Loucy (cell line): ENCODE data around the gene ZNF771.
A peak's percentile ranks its signal among the peaks of the same experiment; 100 is the strongest.

Source experiments
- CTCF ChIP-seq: fragments of 200-600 bp; sonication (generic); conservative IDR thresholded peaks from 2 replicates; pipeline ENCODE4 v1.5.1; 2014; ENCODE audit warnings: mild to moderate bottlenecking, antibody characterized with exemption, low read length
- EZH2phosphoT487 ChIP-seq: fragments of 200-600 bp; IDR thresholded peaks from 2 replicates; pipeline ENCODE4 v1.6.1; 2018; ENCODE audit warnings: antibody characterized with exemption, mild to moderate bottlenecking, moderate library complexity, borderline replicate concordance

DNA sequence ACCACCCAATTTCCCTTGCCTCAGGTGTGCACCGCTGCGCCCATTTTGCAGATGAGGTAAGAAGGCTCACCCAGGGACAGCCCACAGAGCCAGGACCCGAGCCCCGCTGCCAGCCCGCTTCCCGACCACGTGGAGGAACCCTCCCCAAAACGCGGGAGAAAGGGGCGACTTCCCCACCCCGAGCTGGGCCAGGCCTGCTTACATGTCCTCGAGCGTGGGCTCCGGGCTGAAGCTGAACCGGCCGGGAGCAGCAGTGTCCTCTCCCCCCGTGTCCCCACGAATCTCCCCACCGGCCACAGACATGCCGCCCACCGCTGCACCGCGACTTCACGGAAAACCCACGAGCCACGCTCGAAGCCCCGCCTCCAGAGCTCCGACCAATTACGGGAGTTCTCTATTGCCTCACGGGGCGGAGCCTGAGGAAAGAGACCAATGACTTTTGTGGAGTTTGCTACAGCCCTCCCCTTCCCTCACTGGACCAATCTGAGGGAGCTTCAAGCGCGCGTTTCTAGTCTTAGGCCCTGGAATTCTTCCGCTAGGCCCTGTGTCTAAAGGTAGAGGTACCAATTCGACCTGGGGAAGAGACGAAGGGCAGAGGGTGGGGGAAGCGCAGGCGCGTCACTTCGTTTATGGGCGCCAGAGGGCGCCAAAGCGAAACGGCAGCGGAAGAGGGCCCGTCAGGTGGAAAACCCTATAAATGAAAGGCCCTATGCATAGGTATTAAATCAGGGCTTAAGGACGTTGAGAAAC, 22.4 kb downstream of the ZNF771 start, which contains the start of gene DCTPP1:
- TF ChIP-seq CTCF: peak; percentile 76
- TF ChIP-seq EZH2phosphoT487: no peak
